ENCODE data around the gene KATNAL2.

Gene KATNAL2

GRCh38 chr18:47113796-47114540 is 196.6 kb downstream of the KATNAL2 start:
- Mint-ChIP-seq H3K9me3 (no peaks in the 10 kb centered on the region), H3K4me1 (no peaks in the 10 kb centered on the region), H3K27ac (no peak overlapping the region), H3K36me3 (peaks cover 10% of the 10 kb centered on the region), H3K27me3 (no peaks in the 10 kb centered on the region), H3K4me3 (no peak overlapping the region)

- Mint-ChIP-seq H3K4me1 (peaks cover 2% of the 10 kb centered on the region), H3K9me3 (no peaks in the 10 kb centered on the region), H3K27me3 (no peaks in the 10 kb centered on the region), H3K27ac (no peak overlapping the region), H3K36me3 (peaks cover 8% of the 10 kb centered on the region), H3K4me3 (no peak overlapping the region)
Measured at GRCh38 chr18:47115205-47115604, 197.8 kb downstream of the KATNAL2 start.

GRCh38 chr18:47118981-47119380 is 201.6 kb downstream of the KATNAL2 start:
- peaks cover 21% of the 10 kb centered on the region for H3K36me3 Mint-ChIP-seq
- no peaks in the 10 kb centered on the region for H3K9me3 Mint-ChIP-seq
- H3K27me3 Mint-ChIP-seq: no peaks in the 10 kb centered on the region

GRCh38 chr18:47120428-47120827 is 203.0 kb downstream of the KATNAL2 start:
- H3K36me3 Mint-ChIP-seq: peaks cover 26% of the 10 kb centered on the region
- H3K27ac Mint-ChIP-seq: peak overlapping the region; percentile 66
- no peak overlapping the region for H3K4me3 Mint-ChIP-seq
- H3K27me3 Mint-ChIP-seq: no peaks in the 10 kb centered on the region
- peaks cover 19% of the 10 kb centered on the region for H3K4me1 Mint-ChIP-seq
- H3K9me3 Mint-ChIP-seq: no peaks in the 10 kb centered on the region

More at GRCh38 chr18:47118981-47119380, 201.6 kb downstream of the KATNAL2 start:
- Mint-ChIP-seq H3K4me3 (no peak overlapping the region), H3K4me1 (peaks cover 19% of the 10 kb centered on the region), H3K27ac (no peak overlapping the region)

GRCh38 chr18:47121146-47121545 is 203.7 kb downstream of the KATNAL2 start:
- Mint-ChIP-seq H3K36me3 (peaks cover 31% of the 10 kb centered on the region), H3K4me1 (peaks cover 19% of the 10 kb centered on the region), H3K27ac (no peak overlapping the region), H3K27me3 (no peaks in the 10 kb centered on the region), H3K4me3 (no peak overlapping the region), H3K9me3 (no peaks in the 10 kb centered on the region)

GRCh38 chr18:47141289-47141688 is 223.9 kb downstream of the KATNAL2 start:
- Mint-ChIP-seq H3K4me3 (no peak overlapping the region), H3K27me3 (no peaks in the 10 kb centered on the region), H3K27ac (no peak overlapping the region), H3K36me3 (peaks cover 8% of the 10 kb centered on the region), H3K4me1 (peaks cover 53% of the 10 kb centered on the region), H3K9me3 (no peaks in the 10 kb centered on the region)

GRCh38 chr18:47143153-47143552 is 225.8 kb downstream of the KATNAL2 start:
- Mint-ChIP-seq H3K9me3 (no peaks in the 10 kb centered on the region), H3K4me1 (peaks cover 66% of the 10 kb centered on the region), H3K36me3 (peaks cover 9% of the 10 kb centered on the region), H3K27me3 (no peaks in the 10 kb centered on the region), H3K4me3 (no peak overlapping the region), H3K27ac (no peak overlapping the region)

GRCh38 chr18:47143899-47144485 is 226.6 kb downstream of the KATNAL2 start:
- no peaks in the 10 kb centered on the region for H3K27me3 Mint-ChIP-seq
- no peak overlapping the region for H3K27ac Mint-ChIP-seq
- no peaks in the 10 kb centered on the region for H3K9me3 Mint-ChIP-seq
- H3K36me3 Mint-ChIP-seq: peaks cover 7% of the 10 kb centered on the region
- H3K4me1 Mint-ChIP-seq: peaks cover 66% of the 10 kb centered on the region
- no peak overlapping the region for H3K4me3 Mint-ChIP-seq

GRCh38 chr18:47146206-47146605 is 228.8 kb downstream of the KATNAL2 start:
- Mint-ChIP-seq H3K27ac (no peak overlapping the region), H3K4me3 (no peak overlapping the region), H3K9me3 (no peaks in the 10 kb centered on the region), H3K27me3 (no peaks in the 10 kb centered on the region), H3K36me3 (peaks cover 7% of the 10 kb centered on the region), H3K4me1 (peaks cover 80% of the 10 kb centered on the region)

- Mint-ChIP-seq H3K36me3 (peaks cover 5% of the 10 kb centered on the region), H3K27me3 (no peaks in the 10 kb centered on the region), H3K9me3 (no peaks in the 10 kb centered on the region), H3K4me3 (peak overlapping the region; percentile 99), H3K4me1 (peaks cover 62% of the 10 kb centered on the region), H3K27ac (peak overlapping the region; percentile 98)
Measured at GRCh38 chr18:47149457-47150028, 232.1 kb downstream of the KATNAL2 start.

- H3K36me3 Mint-ChIP-seq: peaks cover 5% of the 10 kb centered on the region
- no peaks in the 10 kb centered on the region for H3K27me3 Mint-ChIP-seq
- H3K4me3 Mint-ChIP-seq: peak within 1 kb of the TSS; percentile 99
- H3K9me3 Mint-ChIP-seq: no peaks in the 10 kb centered on the region
- peaks cover 55% of the 10 kb centered on the region for H3K4me1 Mint-ChIP-seq
- peak within 1 kb of the TSS; percentile 98 for H3K27ac Mint-ChIP-seq
Measured at GRCh38 chr18:47150029-47150823, 232.8 kb downstream of the KATNAL2 start, which contains the start of gene HDHD2. Gene HDHD2 (minus strand): TSS chr18:47150500. CDS start chr18:47136439, 14,061 bp downstream.

GRCh38 chr18:47150824-47151366 is 233.5 kb downstream of the KATNAL2 start:
- Mint-ChIP-seq H3K4me3 (peak overlapping the region; percentile 99), H3K4me1 (peaks cover 48% of the 10 kb centered on the region), H3K9me3 (no peaks in the 10 kb centered on the region), H3K27me3 (no peaks in the 10 kb centered on the region), H3K36me3 (peaks cover 5% of the 10 kb centered on the region), H3K27ac (peak overlapping the region; percentile 98)

GRCh38 chr18:47151439-47151838 is 234.0 kb downstream of the KATNAL2 start:
- Mint-ChIP-seq H3K27ac (peak overlapping the region; percentile 98), H3K4me1 (peaks cover 44% of the 10 kb centered on the region), H3K36me3 (peaks cover 9% of the 10 kb centered on the region), H3K27me3 (no peaks in the 10 kb centered on the region), H3K4me3 (peak overlapping the region; percentile 99), H3K9me3 (no peaks in the 10 kb centered on the region)
